Esophagus squamous epithelium (tissue), 5 donors: ENCODE results near the gene COG5. TPM values are rescaled to one million over a fixed set of nuclear protein-coding genes. Genes with fewer than 3 reads are reported as not detected.

Experiments
- DNase-seq: peaks from one replicate; lab custom pipeline; 2025; lab: John Stamatoyannopoulos, UW
- H3K27ac ChIP-seq, 4 donors: fragments of 200-600 bp; sonication (generic); one replicate each; pipeline ENCODE4 v1.5.1; 2016 to 2019; ENCODE audit warnings: mild to moderate bottlenecking in 1 of 4
- H3K27me3 ChIP-seq, 4 donors: fragments of 200-600 bp; sonication (generic); 1 replicate in 3 of 4; 2 replicates in 1 of 4; pipeline versions ENCODE4 v1.5.1 to v1.6.0; 2017 to 2021; ENCODE audit warnings: antibody characterized with exemption in 1 of 4
- H3K36me3 ChIP-seq, 3 donors: fragments of 200-600 bp; sonication (generic); one replicate each; pipeline ENCODE4 v1.5.1; 2016 to 2019
- H3K4me1 ChIP-seq, 3 donors: fragments of 200-600 bp; sonication (generic); one replicate each; pipeline ENCODE4 v1.5.1; 2017 to 2019
- H3K4me3 ChIP-seq, 4 donors: fragments of 200-600 bp; sonication (generic); 1 replicate in 3 of 4; 2 replicates in 1 of 4; pipeline ENCODE4 v1.5.1; 2016 to 2019; ENCODE audit warnings: mild to moderate bottlenecking in 2 of 4, moderate library complexity in 1 of 4
- H3K9me3 ChIP-seq, 3 donors: fragments of 200-600 bp; sonication (generic); one replicate each; pipeline ENCODE4 v1.5.1; 2016 to 2019
- CTCF ChIP-seq, 6 experiments: fragments of 450-650 bp in 4 of 6; fragments of 200-600 bp in 2 of 6; sonication (generic) in 2 of 6; IDR thresholded peaks; one replicate each; pipeline ENCODE4 v1.5.1; 2016 to 2019; ENCODE audit warnings: antibody characterized with exemption in 6 of 6, mild to moderate bottlenecking in 4 of 6, moderate library complexity in 4 of 6
- POLR2A ChIP-seq, 4 donors: fragments of 450-650 bp; IDR thresholded peaks; one replicate each; pipeline ENCODE4 v1.6.1; 2017; ENCODE audit warnings: antibody characterized with exemption in 4 of 4, mild to moderate bottlenecking in 4 of 4, moderate library complexity in 3 of 4
- WGBS, 2 donors: methylation state at CpG; one replicate each; pipeline ENCODE4 v1.1.5; 2018; 5-methylcytosine and 5-hydroxymethylcytosine counted together
- intact Hi-C: fragments of 100-400 bp; cut with DNase I; formaldehyde crosslinking; loops from one replicate; pipeline ENCODE4 v1.15.0; 2022
- total RNA-seq, 4 donors: library from RNA; depleted of rRNA; stranded (reverse); fragments of >200 nt; gene quantifications; one replicate each; pipeline ENCODE4 v1.1.0, GENCODE V29; 2016
- donor health status: DM: yes; HTN: yes; CAD: no.

COG5 gene
- total RNA-seq, 4 donors from 2014 or later: 24.4 to 30.0 (median 27.2) TPM

- H3K36me3 ChIP-seq: peaks cover 0 to 13% (median 0%) of the 10 kb centered on the region in 3 donors
- no peak for TF ChIP-seq POLR2A (IDR thresholded peaks at IDR 0.05)
- no peak for TF ChIP-seq CTCF (IDR thresholded peaks at IDR 0.05)
- no peaks in the 10 kb centered on the region for H3K9me3 ChIP-seq
- no peak overlapping the region for H3K27ac ChIP-seq
- no peaks in the 10 kb centered on the region for H3K27me3 ChIP-seq
- H3K4me1 ChIP-seq: no peaks in the 10 kb centered on the region
- intact Hi-C loops: no loop called here
- no peak for DNase-seq
- WGBS, 2 donors: 95 to 96% methylated on average over 4 of the region's 4 CpGs
- H3K4me3 ChIP-seq: no peak overlapping the region
Observed at GRCh38 chr7:107276220-107276827, 287.4 kb downstream of the COG5 start.

- no peaks in the 10 kb centered on the region for H3K27me3 ChIP-seq
- H3K4me3 ChIP-seq: no peak overlapping the region
- H3K36me3 ChIP-seq: peaks cover 0 to 21% (median 0%) of the 10 kb centered on the region in 3 donors
- intact Hi-C loops: no loop called here
- H3K4me1 ChIP-seq: no peaks in the 10 kb centered on the region
- WGBS, 2 donors: 86 to 96% methylated on average over 4 to 5 of the region's 5 CpGs
- no peak overlapping the region for H3K27ac ChIP-seq
- no peak for DNase-seq
- TF ChIP-seq POLR2A (IDR thresholded peaks at IDR 0.05) (no peak), CTCF (IDR thresholded peaks at IDR 0.05) (no peak)
- H3K9me3 ChIP-seq: no peaks in the 10 kb centered on the region
Observed at GRCh38 chr7:107274506-107274905, 289.2 kb downstream of the COG5 start.

GRCh38 chr7:107269790-107270189, 293.9 kb downstream of the COG5 start:
- no peaks in the 10 kb centered on the region for H3K4me1 ChIP-seq
- no peak for DNase-seq
- no peak for TF ChIP-seq CTCF (IDR thresholded peaks at IDR 0.05)
- no peak for TF ChIP-seq POLR2A (IDR thresholded peaks at IDR 0.05)
- H3K4me3 ChIP-seq: no peak overlapping the region
- intact Hi-C loops: no loop called here
- 93 to 97% methylated on average over 3 of the region's 3 CpGs for WGBS, 2 donors
- no peaks in the 10 kb centered on the region for H3K9me3 ChIP-seq
- H3K27me3 ChIP-seq: no peaks in the 10 kb centered on the region
- H3K27ac ChIP-seq: no peak overlapping the region
- peaks cover 0 to 20% (median 0%) of the 10 kb centered on the region in 3 donors for H3K36me3 ChIP-seq

- intact Hi-C loops: no loop called here
Observed at GRCh38 chr7:107268594-107268993, 295.1 kb downstream of the COG5 start.

More at GRCh38 chr7:107268594-107268993, 295.1 kb downstream of the COG5 start:
- no peak for DNase-seq
- Histone ChIP-seq H3K36me3 (peaks cover 0 to 11% (median 0%) of the 10 kb centered on the region in 3 donors), H3K4me1 (no peaks in the 10 kb centered on the region), H3K4me3 (no peak overlapping the region), H3K9me3 (no peaks in the 10 kb centered on the region), H3K27ac (no peak overlapping the region), H3K27me3 (no peaks in the 10 kb centered on the region)
- TF ChIP-seq CTCF (IDR thresholded peaks at IDR 0.05) (no peak), POLR2A (IDR thresholded peaks at IDR 0.05) (no peak)
- WGBS, 2 donors: 89 to 92% methylated on average over 2 of the region's 2 CpGs
